ENCODE measurements around the gene DIDO1.

DNA sequence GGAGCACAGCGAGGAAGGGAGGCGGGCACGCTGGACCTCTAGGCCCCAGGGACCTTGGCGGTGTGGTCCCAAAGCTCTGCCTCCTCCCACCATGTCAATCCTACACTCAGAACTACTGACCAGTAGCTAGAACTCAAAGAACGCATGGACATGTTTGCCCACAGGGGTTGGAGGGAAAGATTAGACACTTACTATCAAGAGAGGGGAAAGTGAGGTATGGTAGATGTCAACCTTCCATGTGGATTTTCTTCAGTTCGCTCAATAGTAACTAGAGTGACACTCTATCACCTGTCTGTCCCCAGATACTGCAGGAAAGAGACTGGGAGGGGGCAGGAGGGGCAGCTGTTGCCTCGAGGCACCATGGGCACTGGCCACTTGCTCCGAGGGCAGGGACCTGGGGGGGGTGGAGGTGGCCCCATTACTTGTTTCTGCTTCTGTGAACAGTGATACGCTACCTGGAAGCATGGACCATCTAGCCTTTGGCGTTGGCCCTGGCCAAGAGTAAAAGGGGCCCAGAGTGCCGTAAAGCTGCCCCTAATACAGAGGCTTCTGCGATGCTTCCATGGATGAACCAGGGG is 912 bp upstream of the DIDO1 start:
- TF ChIP-seq, protein P1, sequence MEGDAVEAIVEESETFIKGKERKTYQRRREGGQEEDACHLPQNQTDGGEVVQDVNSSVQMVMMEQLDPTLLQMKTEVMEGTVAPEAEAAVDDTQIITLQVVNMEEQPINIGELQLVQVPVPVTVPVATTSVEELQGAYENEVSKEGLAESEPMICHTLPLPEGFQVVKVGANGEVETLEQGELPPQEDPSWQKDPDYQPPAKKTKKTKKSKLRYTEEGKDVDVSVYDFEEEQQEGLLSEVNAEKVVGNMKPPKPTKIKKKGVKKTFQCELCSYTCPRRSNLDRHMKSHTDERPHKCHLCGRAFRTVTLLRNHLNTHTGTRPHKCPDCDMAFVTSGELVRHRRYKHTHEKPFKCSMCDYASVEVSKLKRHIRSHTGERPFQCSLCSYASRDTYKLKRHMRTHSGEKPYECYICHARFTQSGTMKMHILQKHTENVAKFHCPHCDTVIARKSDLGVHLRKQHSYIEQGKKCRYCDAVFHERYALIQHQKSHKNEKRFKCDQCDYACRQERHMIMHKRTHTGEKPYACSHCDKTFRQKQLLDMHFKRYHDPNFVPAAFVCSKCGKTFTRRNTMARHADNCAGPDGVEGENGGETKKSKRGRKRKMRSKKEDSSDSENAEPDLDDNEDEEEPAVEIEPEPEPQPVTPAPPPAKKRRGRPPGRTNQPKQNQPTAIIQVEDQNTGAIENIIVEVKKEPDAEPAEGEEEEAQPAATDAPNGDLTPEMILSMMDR (IDR thresholded peaks at IDR 0.05; ENCODE audit: low read length), result no peak
- no peak for TF ChIP-seq EZH2phosphoT487 (IDR thresholded peaks at IDR 0.05; ENCODE audit: low read length)
- TF ChIP-seq EZH2 (optimal IDR thresholded peaks at IDR 0.05; ENCODE audit: low read depth, low read length), result no peak
